Activated naive CD4-positive, alpha-beta T cell treated with anti-CD3 and anti-CD28 coated beads, Interleukin-2, amount 10 ng/mL, durations not matched to agents 7 days and 5 days (primary cell): ENCODE measurements around the gene SPPL2B.
"Not testable (repeated sequence)": the region's sequence is repeated elsewhere in the genome, so short reads cannot be mapped to it uniquely, and the experiment has no call there.

Experiments
- CTCF ChIA-PET: fragments of 350-600 bp; sonication (Branson Sonifier 250); formaldehyde crosslinking; loops from one replicate; lab custom pipeline; 2021; ENCODE audit warnings: antibody characterized with exemption; lab: Charles Lee
- DNase-seq: peaks from one replicate; pipeline ENCODE4 v3.0.0-alpha.2; 2020
- H3K27ac Mint-ChIP-seq: one replicate; pipeline ENCODE4 v1.8.0; 2021; ENCODE audit warnings: mild to moderate bottlenecking, moderate library complexity, mixed read lengths
- H3K27me3 Mint-ChIP-seq: one replicate; pipeline ENCODE4 v1.8.0; 2021; ENCODE audit warnings: mild to moderate bottlenecking, mixed read lengths
- H3K36me3 Mint-ChIP-seq: one replicate; pipeline ENCODE4 v1.8.0; 2021; ENCODE audit warnings: mixed read lengths
- H3K4me1 Mint-ChIP-seq: one replicate; pipeline ENCODE4 v1.8.0; 2021; ENCODE audit warnings: mixed read lengths
- H3K4me3 Mint-ChIP-seq: one replicate; pipeline ENCODE4 v1.8.0; 2021; ENCODE audit warnings: mild to moderate bottlenecking, moderate library complexity, mixed read lengths
- H3K9me3 Mint-ChIP-seq: one replicate; pipeline ENCODE4 v1.8.0; 2021; ENCODE audit warnings: mixed read lengths

SPPL2B gene

DNA sequence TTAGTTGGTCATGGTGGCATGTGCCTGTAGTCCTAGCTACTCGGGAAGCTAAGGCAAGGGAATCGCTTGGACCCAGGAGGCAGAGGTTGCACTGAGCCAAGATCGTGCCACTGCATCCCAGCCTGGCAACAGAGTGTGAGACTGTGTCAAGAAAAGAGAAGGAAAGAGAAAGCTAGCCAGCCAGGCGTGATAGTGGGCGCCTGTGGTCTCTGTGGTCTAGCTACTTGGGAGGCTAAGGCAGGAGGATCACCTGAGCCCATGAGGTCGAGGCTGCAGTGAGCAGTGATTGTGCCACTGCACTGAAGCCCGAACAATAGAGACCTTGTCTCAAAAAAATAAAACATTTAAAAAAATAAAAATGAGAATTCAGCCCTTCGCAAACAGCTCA is 65.6 kb downstream of the SPPL2B start:
- Mint-ChIP-seq H3K4me1 (peaks cover 24% of the 10 kb centered on the region), H3K9me3 (no peaks in the 10 kb centered on the region), H3K27me3 (peaks cover 20% of the 10 kb centered on the region), H3K4me3 (peak overlapping the region; percentile 49), H3K27ac (peak overlapping the region; percentile 85), H3K36me3 (no peaks in the 10 kb centered on the region)
- CTCF ChIA-PET = interaction anchor here (0.8 to 4.2 kb wide), 7 partner anchors 62 to 238 kb away, joined by 3 to 19 read pairs (median 3); partner anchors contain the start of gene PLEKHJ1
- DNase-seq = peak; percentile 61

DNA sequence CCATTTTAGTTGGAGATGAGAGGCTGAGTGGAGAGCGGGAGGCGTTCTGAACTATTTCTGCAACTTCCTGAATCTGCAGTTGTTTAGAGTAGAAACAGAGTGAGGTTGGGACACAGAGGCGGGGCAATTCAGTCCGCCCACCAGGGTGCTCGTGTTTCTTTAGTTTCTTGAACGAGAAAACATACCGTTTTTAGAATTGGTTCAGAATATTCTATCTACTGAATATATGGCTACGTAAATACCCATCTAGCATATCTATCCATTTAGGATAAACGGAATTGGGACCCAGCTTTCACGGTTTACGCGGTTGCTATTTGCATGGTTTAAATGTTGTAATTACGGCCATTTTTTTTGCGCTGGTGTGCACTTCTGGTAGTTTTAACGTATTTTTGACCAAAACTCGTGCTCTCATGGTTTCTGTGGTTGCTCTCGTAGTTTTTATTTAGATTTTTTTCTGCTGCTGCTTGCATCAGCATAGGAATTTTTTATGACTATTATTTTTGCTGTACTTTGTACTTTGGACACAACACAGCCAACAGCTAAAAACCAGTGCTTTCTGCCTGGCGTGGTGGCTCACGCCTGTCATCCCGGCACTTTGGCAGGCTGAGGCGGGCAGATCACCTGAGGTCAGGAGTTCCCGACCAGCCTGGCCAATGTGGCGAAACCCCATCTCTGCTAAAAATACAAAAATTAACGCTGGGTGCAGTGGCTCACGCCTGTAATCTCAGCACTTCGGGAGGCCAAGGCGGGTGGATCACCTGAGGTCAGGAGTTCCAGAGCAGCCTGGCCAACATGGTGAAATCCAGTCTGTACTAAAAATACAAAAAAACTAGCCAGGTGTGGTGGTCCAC is 66.2 kb downstream of the SPPL2B start:
- CTCF ChIA-PET = interaction anchor here (0.8 to 4.2 kb wide), 7 partner anchors 62 to 239 kb away, joined by 3 to 19 read pairs (median 3); partner anchors contain the start of gene PLEKHJ1
- H3K4me1 Mint-ChIP-seq = peaks cover 24% of the 10 kb centered on the region
- peak overlapping the region; percentile 45 for H3K4me3 Mint-ChIP-seq

DNA sequence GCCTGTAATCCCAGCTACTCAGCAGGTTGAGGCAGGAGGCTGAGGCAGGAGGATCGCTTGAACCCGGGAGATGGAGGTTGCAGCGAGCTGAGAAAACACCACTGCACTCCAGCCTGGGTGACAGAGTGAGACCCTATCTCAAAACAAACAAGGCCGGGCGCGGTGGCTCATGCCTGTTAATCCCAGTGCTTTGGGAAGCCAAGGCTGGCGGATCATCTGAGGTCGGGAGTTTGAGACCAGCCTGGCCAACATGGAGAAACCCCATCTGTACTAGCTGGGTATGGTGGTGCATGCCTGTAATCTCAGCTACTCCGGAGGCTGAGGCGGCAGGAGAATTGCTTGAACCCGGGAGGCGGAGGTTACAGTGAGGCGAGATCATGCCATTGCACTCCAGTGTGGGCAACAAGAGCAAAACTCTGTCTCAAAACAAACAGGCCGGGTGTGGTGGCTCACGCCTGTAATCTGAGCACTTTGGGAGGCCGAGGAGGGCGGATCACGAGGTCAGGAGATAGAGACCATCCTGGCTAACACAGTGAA is 66.9 kb downstream of the SPPL2B start:
- Mint-ChIP-seq H3K4me1 (peaks cover 24% of the 10 kb centered on the region), H3K27ac (peak overlapping the region; percentile 49), H3K27me3 (peaks cover 11% of the 10 kb centered on the region)
- CTCF ChIA-PET = interaction anchor here (1.0 to 1.2 kb wide), 2 partner anchors 80 to 218 kb away, joined by 3 read pairs; no protein-coding TSS in a partner anchor
- DNase-seq, H3K9me3 Mint-ChIP-seq, H3K36me3 Mint-ChIP-seq, H3K4me3 Mint-ChIP-seq: not testable (repeated sequence)

More for the DNA sequence above, 66.2 kb downstream of the SPPL2B start:
- peak; percentile 56 for DNase-seq
- Mint-ChIP-seq H3K27ac (peak overlapping the region; percentile 85), H3K27me3 (peaks cover 14% of the 10 kb centered on the region), H3K36me3 (no peaks in the 10 kb centered on the region), H3K9me3 (no peaks in the 10 kb centered on the region)

DNA sequence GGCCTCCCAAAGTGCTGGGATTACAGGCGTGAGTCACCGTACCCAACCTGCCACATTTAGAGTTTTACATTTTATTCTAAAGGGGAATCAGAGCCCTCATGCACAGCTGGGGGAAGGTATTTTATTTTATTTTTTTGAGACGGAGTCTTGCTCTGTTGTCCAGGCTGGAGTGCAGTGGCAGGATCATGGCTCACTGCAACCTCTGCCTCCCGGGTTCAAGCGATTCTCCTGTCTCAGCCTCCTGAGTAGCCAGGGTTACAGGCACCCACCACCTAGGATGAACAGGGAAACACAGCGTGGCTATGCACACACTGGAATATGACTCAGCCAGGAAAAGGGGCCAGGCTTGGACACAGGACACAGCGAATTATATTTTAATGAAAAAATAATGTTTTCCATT is 68.7 kb downstream of the SPPL2B start:
- H3K4me3 Mint-ChIP-seq, H3K27me3 Mint-ChIP-seq, H3K36me3 Mint-ChIP-seq, H3K9me3 Mint-ChIP-seq, H3K27ac Mint-ChIP-seq, CTCF ChIA-PET, DNase-seq: not testable (repeated sequence)
- H3K4me1 Mint-ChIP-seq = peaks cover 22% of the 10 kb centered on the region

DNA sequence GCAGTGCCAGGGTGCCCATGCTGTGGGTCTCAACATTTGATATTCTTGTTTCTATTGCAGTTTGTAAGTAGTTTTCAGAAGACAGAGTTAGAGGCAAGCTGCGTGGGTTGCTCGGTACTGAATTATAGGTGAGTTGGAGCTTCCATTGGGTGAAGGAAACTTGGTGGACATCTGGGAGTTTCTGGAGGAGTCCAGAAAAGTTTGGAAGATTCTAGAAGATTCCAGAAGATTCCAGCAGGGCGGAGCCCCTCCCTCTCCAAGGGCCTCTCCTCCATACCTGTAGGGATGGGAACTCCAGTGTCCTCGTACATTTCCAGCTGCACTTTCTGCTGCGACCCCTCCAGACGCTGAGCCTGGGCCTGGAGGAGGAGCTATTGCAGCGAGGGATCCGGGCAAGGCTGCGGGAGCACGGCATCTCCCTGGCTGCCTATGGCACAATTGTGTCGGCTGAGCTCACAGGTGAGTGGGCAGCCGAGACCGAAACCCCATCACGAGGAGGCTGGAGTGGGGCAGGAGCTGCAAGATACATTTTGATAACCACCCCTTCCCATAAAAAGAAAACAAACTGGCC is 70.3 kb downstream of the SPPL2B start:
- Mint-ChIP-seq H3K27ac (no peak overlapping the region), H3K4me3 (no peak overlapping the region), H3K4me1 (peaks cover 11% of the 10 kb centered on the region), H3K27me3 (peaks cover 3% of the 10 kb centered on the region), H3K9me3 (no peaks in the 10 kb centered on the region), H3K36me3 (no peaks in the 10 kb centered on the region)
- CTCF ChIA-PET = interaction anchor here (1.4 kb wide), 1 partner anchor 137 kb away, joined by 3 read pairs; no protein-coding TSS in a partner anchor
- no peak for DNase-seq

DNA sequence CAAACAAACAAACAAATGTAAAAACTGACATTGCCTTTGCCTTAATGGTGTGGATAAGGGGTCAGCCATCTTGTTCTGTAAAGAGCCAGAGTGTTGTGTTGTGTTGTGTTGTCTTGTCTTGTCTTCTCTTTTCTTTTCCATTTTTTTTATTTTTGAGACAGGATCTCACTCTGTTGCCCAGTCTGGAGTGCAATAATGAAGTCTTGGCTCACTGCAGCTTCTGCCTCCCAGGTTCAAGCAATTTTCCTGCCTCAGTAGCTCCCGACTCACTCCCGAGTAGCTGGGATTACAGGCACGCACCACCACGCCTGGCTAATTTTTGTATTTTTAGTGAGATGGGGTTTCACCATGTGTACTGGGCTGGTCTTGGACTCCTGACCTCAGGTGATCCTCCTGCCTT is 71.1 kb downstream of the SPPL2B start:
- no peak for DNase-seq
- Mint-ChIP-seq H3K36me3 (no peaks in the 10 kb centered on the region), H3K9me3 (no peaks in the 10 kb centered on the region), H3K27me3 (peaks cover 3% of the 10 kb centered on the region), H3K4me1 (peaks cover 5% of the 10 kb centered on the region), H3K27ac (no peak overlapping the region), H3K4me3 (no peak overlapping the region)
- CTCF ChIA-PET = no interaction called here
